Caco-2 (cell line): Measurements from ENCODE around the gene TSPAN31. TPM values are rescaled to one million over a fixed set of nuclear protein-coding genes. Genes with fewer than 3 reads are reported as not detected.
"Not testable (repeated sequence)": the region's sequence is repeated elsewhere in the genome, so short reads cannot be mapped to it uniquely, and the experiment has no call there.

Experiments
- BruUV-seq: library from RNA; stranded (reverse); fragments of 400-500 nt; replicated peaks from 2 replicates; lab custom pipeline; 2021; lab: Mats Ljungman, UMichigan
- CTCF ChIA-PET: fragments of 300-600 bp; sonication (Branson Sonifier 250); formaldehyde crosslinking; loops from one replicate; lab custom pipeline; 2022; ENCODE audit warnings: antibody characterized with exemption; lab: Charles Lee
- POLR2A ChIA-PET: fragments of 300-600 bp; sonication (Branson Sonifier 250); formaldehyde crosslinking; loops from one replicate; lab custom pipeline; 2022; ENCODE audit warnings: antibody characterized with exemption; lab: Charles Lee
- DNase-seq, 2 experiments: peaks; one replicate each; pipeline versions ENCODE4 v3.0.0 to v3.0.0-alpha.2; 2020 to 2022
- H3K27me3 ChIP-seq: replicated peaks from 2 replicates; pipeline ENCODE4 v1.6.0; 2011; ENCODE audit warnings: low read length; ENCODE audit not compliant: control insufficient read depth, insufficient read depth
- H3K36me3 ChIP-seq: 2 replicates; pipeline ENCODE4 v1.5.1; 2011; ENCODE audit warnings: low read length; ENCODE audit not compliant: control insufficient read depth, insufficient read depth
- H3K4me1 ChIP-seq: fragments of 250-450 bp; sonication (Bioruptor Pico); 2 replicates; pipeline ENCODE4 v1.5.1; 2020; ENCODE audit warnings: mild to moderate bottlenecking
- H3K4me3 ChIP-seq: 2 replicates; pipeline ENCODE4 v1.5.1; 2011; ENCODE audit warnings: low read depth, mild to moderate bottlenecking, control low read depth, low read length
- H3K9me3 ChIP-seq: fragments of 250-450 bp; sonication (Bioruptor Pico); 2 replicates; pipeline ENCODE4 v1.5.1; 2020; ENCODE audit warnings: mild to moderate bottlenecking, moderate library complexity
- H3K27ac Mint-ChIP-seq: one replicate; pipeline ENCODE4 v1.8.0; 2022; ENCODE audit warnings: mixed read lengths; ENCODE audit not compliant: unreplicated experiment
- H3K27me3 Mint-ChIP-seq: one replicate; pipeline ENCODE4 v1.8.0; 2022; ENCODE audit warnings: mixed read lengths; ENCODE audit not compliant: insufficient read depth, unreplicated experiment
- H3K36me3 Mint-ChIP-seq: one replicate; pipeline ENCODE4 v1.8.0; 2022; ENCODE audit warnings: mild to moderate bottlenecking, mixed read lengths; ENCODE audit not compliant: insufficient read depth, unreplicated experiment
- H3K4me1 Mint-ChIP-seq: one replicate; pipeline ENCODE4 v1.8.0; 2022; ENCODE audit warnings: low read depth, mixed read lengths; ENCODE audit not compliant: unreplicated experiment
- H3K4me3 Mint-ChIP-seq: one replicate; pipeline ENCODE4 v1.8.0; 2022; ENCODE audit warnings: mild to moderate bottlenecking, moderate library complexity, mixed read lengths; ENCODE audit not compliant: unreplicated experiment
- H3K9me3 Mint-ChIP-seq: one replicate; pipeline ENCODE4 v1.8.0; 2022; ENCODE audit warnings: mixed read lengths; ENCODE audit not compliant: unreplicated experiment
- intact Hi-C: fragments of 100-400 bp; cut with micrococcal nuclease; formaldehyde crosslinking; loops from one replicate; pipeline ENCODE4 v1.10.0; 2022; ENCODE audit not compliant: unreplicated experiment
- total RNA-seq: library from RNA; stranded (reverse); gene quantifications from 2 replicates; pipeline ENCODE4 v1.2.3, GENCODE V29; 2022
- TF ChIP-seq, protein P1 (sequence below), 2 experiments: fragments of 200-600 bp in 1 of 2; IDR thresholded peaks; 1 replicate in 1 of 2; 2 replicates in 1 of 2; pipeline versions ENCODE4 v1.5.1 to v1.8.0; 2011 to 2022; ENCODE audit warnings: antibody characterized with exemption in 1 of 2, control low read depth in 1 of 2, inconsistent platforms in 1 of 2, low read depth in 1 of 2, low read length in 1 of 2, mild to moderate bottlenecking in 1 of 2, moderate library complexity in 1 of 2; ENCODE audit not compliant: insufficient read depth in 1 of 2, severe bottlenecking in 1 of 2, unreplicated experiment in 1 of 2

The TSPAN31 gene
- total RNA-seq, 1 experiment from 2014 or later = 23.3 TPM

DNA sequence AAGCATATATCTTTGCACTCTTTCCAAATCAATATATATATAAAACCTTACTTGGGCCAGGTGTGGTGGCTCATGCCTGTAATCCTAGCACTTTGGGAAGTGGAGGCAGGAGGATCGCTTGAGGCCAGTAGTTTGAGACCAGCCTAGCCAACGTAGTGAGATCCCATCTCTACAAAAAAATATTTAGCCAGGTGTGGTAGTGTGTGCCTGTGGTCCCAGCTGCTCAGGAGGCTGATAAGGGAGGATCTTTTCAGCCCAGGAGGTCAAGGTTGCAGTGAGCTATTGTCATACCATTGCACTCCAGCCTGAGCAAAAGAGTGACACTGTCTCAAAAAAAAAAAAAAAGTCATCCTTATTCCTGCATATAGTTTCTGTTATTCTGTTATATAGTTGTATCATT is 36.5 kb upstream of the TSPAN31 start:
- TF ChIP-seq, protein P1, sequence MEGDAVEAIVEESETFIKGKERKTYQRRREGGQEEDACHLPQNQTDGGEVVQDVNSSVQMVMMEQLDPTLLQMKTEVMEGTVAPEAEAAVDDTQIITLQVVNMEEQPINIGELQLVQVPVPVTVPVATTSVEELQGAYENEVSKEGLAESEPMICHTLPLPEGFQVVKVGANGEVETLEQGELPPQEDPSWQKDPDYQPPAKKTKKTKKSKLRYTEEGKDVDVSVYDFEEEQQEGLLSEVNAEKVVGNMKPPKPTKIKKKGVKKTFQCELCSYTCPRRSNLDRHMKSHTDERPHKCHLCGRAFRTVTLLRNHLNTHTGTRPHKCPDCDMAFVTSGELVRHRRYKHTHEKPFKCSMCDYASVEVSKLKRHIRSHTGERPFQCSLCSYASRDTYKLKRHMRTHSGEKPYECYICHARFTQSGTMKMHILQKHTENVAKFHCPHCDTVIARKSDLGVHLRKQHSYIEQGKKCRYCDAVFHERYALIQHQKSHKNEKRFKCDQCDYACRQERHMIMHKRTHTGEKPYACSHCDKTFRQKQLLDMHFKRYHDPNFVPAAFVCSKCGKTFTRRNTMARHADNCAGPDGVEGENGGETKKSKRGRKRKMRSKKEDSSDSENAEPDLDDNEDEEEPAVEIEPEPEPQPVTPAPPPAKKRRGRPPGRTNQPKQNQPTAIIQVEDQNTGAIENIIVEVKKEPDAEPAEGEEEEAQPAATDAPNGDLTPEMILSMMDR (IDR thresholded peaks at IDR 0.05; ENCODE audit: insufficient read depth in 1 of 2, low read depth in 1 of 2, low read length in 1 of 2, severe bottlenecking in 1 of 2, unreplicated experiment in 1 of 2) = no peak
- BruUV-seq = no TSS peak
- Mint-ChIP-seq H3K4me3 (no peak overlapping the region), H3K4me1 (no peaks in the 10 kb centered on the region), H3K36me3 (peaks cover 8% of the 10 kb centered on the region), H3K27ac (no peak overlapping the region), H3K9me3 (no peaks in the 10 kb centered on the region), H3K27me3 (no peaks in the 10 kb centered on the region)
- Histone ChIP-seq H3K27me3 (no peaks in the 10 kb centered on the region), H3K36me3 (peaks cover 1% of the 10 kb centered on the region; the same call in 1 of the 2 replicates), H3K9me3 (peaks cover 6% of the 10 kb centered on the region; the same call in 1 of the 2 replicates), H3K4me1 (no peaks in the 10 kb centered on the region), H3K4me3 (no peak overlapping the region)
- intact Hi-C loops = no loop called here
- ChIA-PET CTCF (no interaction called here), POLR2A (no interaction called here)
- DNase-seq = no peak

DNA sequence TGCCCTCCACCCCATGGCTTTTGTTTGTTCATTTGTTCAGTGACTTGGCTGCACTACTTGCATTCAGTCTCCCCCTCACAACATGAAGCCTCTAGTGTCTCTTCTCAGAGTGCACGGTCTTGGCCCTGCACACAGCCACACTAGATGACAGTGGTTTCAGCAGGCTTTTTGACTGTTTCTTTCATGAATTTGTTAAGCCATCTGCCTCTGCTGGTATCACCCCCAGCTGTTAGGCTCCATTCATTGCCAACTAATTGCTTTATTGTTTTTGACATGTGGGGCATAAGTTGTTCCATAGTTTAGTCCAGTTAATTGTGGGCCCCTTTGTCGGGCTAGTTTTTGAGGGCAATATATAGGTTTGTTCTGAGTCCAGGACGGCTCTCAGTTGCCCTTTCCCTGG is 32.1 kb upstream of the TSPAN31 start:
- H3K36me3 ChIP-seq = no peaks in the 10 kb centered on the region
- no peaks in the 10 kb centered on the region for H3K27me3 ChIP-seq
- intact Hi-C loops = no loop called here
- ChIA-PET POLR2A (no interaction called here), CTCF (no interaction called here)
- no peaks in the 10 kb centered on the region for H3K4me1 ChIP-seq
- H3K4me3 Mint-ChIP-seq = no peak overlapping the region
- H3K9me3 Mint-ChIP-seq = no peaks in the 10 kb centered on the region
- H3K27ac Mint-ChIP-seq = no peak overlapping the region
- H3K36me3 Mint-ChIP-seq = peaks cover 20% of the 10 kb centered on the region
- TF ChIP-seq, protein P1 (IDR thresholded peaks at IDR 0.05; ENCODE audit: insufficient read depth in 1 of 2, low read depth in 1 of 2, low read length in 1 of 2, severe bottlenecking in 1 of 2, unreplicated experiment in 1 of 2) = no peak
- DNase-seq = no peak
- no peaks in the 10 kb centered on the region for H3K9me3 ChIP-seq
- no TSS peak for BruUV-seq
- H3K4me1 Mint-ChIP-seq = no peaks in the 10 kb centered on the region
- no peak overlapping the region for H3K4me3 ChIP-seq
- H3K27me3 Mint-ChIP-seq = no peaks in the 10 kb centered on the region

DNA sequence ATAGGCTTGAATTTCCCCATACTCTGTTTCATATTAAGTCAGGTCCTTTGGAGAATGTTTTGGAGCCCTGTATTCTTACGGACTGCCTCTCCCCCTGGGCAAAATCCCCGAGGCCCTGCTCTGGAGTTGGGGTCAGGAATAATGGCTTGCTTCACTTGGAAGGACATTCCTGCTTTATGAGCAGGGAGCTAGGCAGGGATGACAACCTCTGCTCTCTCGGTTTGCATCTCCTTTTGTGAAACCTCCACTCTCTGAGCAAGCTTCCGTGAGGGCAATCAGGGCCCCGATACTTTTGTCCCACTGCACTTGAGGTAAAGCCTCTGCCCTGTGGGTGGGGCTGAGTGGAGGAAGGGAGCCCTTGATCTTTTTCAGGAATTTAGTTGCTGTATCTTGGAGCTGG is 31.6 kb upstream of the TSPAN31 start:
- no peaks in the 10 kb centered on the region for H3K9me3 Mint-ChIP-seq
- no peak overlapping the region for H3K4me3 ChIP-seq
- intact Hi-C loops = no loop called here
- H3K4me3 Mint-ChIP-seq = no peak overlapping the region
- H3K4me1 Mint-ChIP-seq = no peaks in the 10 kb centered on the region
- ChIA-PET POLR2A (interaction anchor here (0.9 kb wide), 1 partner anchor 31 kb away, joined by 4 read pairs; the partner anchor contains the start of gene TSPAN31), CTCF (no interaction called here)
- H3K27me3 Mint-ChIP-seq = no peaks in the 10 kb centered on the region
- H3K9me3 ChIP-seq = no peaks in the 10 kb centered on the region
- no peaks in the 10 kb centered on the region for H3K27me3 ChIP-seq
- no peak for DNase-seq
- no peaks in the 10 kb centered on the region for H3K36me3 ChIP-seq
- BruUV-seq = no TSS peak
- H3K36me3 Mint-ChIP-seq = peaks cover 20% of the 10 kb centered on the region
- TF ChIP-seq, protein P1 (IDR thresholded peaks at IDR 0.05; ENCODE audit: insufficient read depth in 1 of 2, low read depth in 1 of 2, low read length in 1 of 2, severe bottlenecking in 1 of 2, unreplicated experiment in 1 of 2) = no peak
- no peak overlapping the region for H3K27ac Mint-ChIP-seq
- no peaks in the 10 kb centered on the region for H3K4me1 ChIP-seq

DNA sequence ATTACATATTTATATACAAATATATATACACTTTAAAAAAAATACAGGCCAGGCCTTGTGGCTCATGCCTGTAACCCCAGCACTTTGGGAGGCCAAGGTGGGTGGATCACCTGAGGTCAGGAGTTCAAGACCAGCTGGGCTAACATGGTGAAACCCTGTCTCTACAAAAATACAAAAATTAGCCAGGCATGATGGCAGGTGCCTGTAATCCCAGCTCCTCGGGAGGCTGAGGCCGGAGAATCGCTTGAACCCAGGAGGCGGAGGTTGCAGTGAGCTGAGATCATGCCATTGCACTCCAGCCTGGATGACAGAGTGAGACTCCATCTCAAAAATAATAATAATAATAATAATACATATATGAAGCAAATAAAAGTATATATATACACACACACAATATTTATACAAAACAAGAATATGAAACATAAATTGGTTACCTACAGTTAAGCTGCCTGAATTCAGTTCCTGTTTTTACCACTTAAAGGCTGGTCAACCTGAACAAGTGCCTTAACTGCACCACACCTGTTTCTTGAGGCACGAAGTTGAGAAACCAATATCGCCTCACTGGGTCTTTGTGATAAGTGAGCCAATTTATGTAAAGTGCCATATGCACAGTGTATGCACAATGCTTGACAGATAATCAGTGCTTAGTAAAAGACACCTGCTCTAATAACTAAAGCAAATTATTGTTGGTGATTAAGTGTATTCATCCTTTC is 29.6 kb upstream of the TSPAN31 start:
- intact Hi-C loops, DNase-seq, POLR2A ChIA-PET, H3K27ac Mint-ChIP-seq, H3K27me3 Mint-ChIP-seq, BruUV-seq, H3K9me3 Mint-ChIP-seq, H3K4me3 Mint-ChIP-seq, H3K27me3 ChIP-seq, H3K9me3 ChIP-seq, H3K4me1 ChIP-seq, H3K36me3 ChIP-seq, H3K4me1 Mint-ChIP-seq, H3K4me3 ChIP-seq: not testable (repeated sequence)
- CTCF ChIA-PET = interaction anchor here (1.0 kb wide), 1 partner anchor 11 kb away, joined by 3 read pairs; no protein-coding TSS in a partner anchor
- peaks cover 20% of the 10 kb centered on the region for H3K36me3 Mint-ChIP-seq
